GM19463 (cell line): Measurements from ENCODE around the gene LDAF1.
"Not testable (repeated sequence)": the region's sequence is repeated elsewhere in the genome, so short reads cannot be mapped to it uniquely, and the experiment has no call there.

Experiments
- ATAC-seq: cut with Tn5 transposase; IDR thresholded peaks from one replicate; pipeline ENCODE4 v1.9.1; 2021; ENCODE audit warnings: mild to moderate bottlenecking, moderate library complexity; ENCODE audit not compliant: unreplicated experiment

The LDAF1 gene

DNA sequence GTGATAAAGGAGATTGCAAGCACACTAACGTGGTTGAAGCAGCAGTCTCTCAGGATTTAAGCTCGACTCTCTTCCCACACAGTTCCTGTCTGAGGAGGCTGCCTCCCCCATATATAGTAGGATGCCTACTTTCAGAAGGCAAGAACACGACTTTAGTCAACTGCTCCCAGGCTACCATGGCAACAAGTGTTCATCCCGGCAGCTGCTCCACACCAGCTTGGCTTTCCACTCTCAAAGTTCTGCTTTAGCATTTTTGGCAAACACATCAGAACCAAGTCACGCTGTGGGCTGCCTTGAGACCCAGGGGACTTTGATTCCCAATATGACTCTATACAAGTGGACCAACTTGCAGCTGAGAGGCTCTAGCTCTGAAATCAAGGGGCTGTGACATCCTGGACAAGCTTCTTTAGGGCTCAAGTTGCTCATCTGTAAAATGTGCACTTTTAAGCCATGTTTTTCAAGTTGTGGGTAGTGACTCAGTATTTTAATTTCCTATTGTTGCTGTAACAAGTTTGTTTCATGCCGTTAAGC, 36.4 kb downstream of the LDAF1 start:
- ATAC-seq, result no peak

- not testable (repeated sequence) for ATAC-seq
Observed at GRCh38 chr16:21195330-21195729, 36.9 kb downstream of the LDAF1 start.

- ATAC-seq, result no peak
Observed at GRCh38 chr16:21197112-21197511, 38.6 kb downstream of the LDAF1 start.

GRCh38 chr16:21197621-21198020, 39.1 kb downstream of the LDAF1 start:
- ATAC-seq, result no peak

- no peak for ATAC-seq
Observed at GRCh38 chr16:21199607-21200218, 41.2 kb downstream of the LDAF1 start.

- no peak for ATAC-seq
Observed at GRCh38 chr16:21203155-21203797, 44.8 kb downstream of the LDAF1 start.

DNA sequence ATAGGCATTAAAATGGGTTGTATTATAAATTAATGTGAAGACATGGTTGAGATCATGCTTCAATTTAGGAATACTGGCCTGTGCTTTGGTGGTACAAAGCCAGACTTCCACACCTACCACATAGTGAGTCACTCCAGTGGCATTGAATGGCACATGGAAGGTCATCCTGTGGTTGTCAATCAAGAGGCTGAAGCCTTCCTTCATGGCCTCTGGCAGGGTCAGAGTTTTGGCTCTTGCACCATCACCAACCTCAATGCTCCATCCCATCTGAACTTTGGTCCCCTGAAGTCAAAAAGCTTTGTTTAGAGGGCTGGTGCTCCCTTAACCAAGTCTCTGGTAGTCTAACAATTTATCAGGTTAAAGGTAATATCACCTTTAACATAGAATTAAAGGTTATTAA, 46.8 kb downstream of the LDAF1 start:
- ATAC-seq, result no peak

DNA sequence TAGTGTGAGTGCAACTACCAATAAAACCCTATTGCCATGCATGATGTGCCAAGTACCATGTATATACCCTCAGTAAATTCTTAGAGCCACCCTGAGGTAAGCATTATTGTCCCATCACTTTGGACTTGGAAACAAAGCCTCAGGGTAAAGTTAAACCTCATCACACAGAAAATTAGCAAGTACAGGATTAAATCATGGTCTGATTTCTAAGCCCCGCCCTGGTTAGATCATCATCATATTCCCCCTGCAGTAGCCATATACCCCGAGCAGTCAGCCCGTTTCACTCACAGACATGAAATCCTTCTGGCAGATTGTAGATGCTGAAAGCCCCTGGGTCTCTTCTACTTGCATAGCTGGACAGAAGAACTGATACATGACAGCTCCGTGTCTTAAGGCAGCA, 48.1 kb downstream of the LDAF1 start:
- no peak for ATAC-seq

GRCh38 chr16:21208446-21209230, 50.2 kb downstream of the LDAF1 start:
- ATAC-seq, result no peak

DNA sequence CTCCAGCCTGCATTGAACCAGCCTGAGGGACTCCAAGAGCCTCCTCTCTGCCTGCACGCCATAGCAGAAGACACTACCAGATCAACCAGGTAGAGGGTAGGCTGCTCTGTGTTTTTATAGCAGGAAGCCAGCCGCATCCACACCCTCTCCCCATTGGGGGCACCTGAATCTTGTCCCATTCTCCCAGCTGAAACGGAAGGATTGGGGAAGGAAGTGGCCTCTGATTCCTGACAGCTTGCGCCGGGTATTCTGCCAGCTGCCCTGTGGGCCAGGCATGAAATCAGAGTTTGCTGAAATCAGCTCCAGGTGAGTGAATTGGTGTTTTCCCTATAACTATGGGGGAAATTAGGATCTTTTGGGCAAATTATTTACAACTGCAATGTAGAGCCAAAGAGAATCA, 53.0 kb downstream of the LDAF1 start, which contains the start of gene ZP2:
Gene ZP2, minus strand, starts transcription at position 89 of the 400 bp plus-strand sequence. Its CDS starts 27 bp downstream, at position 62.
- no peak for ATAC-seq

- no peak for ATAC-seq
Observed at GRCh38 chr16:21214086-21214485, 55.6 kb downstream of the LDAF1 start.

DNA sequence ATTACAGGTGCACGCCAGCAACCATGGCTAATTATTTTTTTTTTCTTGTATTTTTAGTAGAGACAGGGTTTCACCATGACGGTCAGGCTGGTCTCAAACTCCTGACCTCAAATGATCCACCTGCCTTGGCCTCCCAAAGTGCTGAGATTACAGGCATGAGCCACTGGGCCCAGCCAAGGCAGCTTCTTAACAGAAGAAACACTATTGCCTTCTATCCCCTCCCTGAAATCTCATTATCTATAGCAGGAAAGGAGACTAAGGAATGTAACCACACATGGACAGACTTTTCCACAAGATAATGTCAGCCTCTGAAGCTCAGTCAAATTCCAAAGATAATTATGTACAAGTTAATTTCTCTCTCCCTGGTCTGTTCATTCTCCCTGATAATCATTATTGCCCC, 58.6 kb downstream of the LDAF1 start:
- ATAC-seq, result no peak

GRCh38 chr16:21218153-21218552, 59.7 kb downstream of the LDAF1 start:
- no peak for ATAC-seq

DNA sequence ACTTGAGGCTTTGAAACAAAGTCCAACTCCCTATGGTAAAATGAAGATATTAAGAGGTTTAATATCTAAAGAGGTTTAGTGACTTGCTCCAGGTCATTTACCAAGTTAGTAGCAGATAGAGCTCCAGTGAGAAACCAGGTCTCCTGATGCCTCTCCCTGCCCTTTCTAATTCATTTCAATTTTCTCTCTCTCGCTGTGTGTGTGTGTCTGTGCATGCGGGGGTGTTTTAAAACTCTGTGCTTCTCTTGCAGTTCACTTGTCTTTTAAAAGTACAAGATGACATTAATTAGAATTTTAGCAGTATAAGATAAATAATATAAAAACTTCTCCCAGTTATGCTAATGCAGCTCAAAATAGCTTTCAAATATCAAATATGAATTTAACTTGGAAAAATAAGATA, 61.1 kb downstream of the LDAF1 start:
- ATAC-seq, result no peak

DNA sequence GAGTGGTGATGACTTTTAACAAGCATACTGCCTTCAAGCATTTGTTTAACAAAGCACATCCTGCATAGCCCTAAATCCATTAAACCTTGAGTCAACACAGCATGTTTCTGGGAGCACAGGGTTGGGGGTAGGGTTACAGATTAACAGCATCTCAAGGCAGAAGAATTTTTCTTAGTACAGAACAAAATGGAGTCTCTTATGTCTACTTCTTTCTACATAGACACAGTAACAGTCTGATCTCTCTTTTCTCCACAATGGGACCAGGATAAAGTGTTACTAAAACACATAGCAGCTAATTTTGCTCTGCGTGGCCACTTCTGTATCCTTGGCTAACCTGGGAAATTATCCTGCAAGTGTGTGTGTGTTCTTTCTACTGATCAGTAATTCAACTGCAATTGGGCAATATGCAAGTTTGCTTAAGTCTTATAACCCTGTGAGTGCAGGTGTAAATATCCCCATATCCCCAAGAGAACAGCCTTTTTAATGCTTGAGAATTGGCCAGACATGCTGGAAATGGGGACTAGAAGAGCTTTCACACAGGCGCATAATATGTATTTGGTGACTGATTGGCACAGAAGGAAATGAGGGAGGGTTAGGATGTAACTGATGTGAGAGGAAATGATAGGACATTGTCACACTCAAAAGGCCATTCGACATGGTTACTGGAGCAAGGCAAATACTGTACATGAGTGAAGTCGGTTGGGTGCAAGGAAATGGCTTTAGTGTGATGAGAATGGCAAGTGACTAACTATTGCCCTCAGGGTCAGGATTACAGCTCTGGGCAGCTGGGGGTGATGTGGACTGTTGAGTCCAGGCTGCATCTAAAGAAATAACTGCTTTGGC, 64.2 kb downstream of the LDAF1 start:
- ATAC-seq, result no peak

DNA sequence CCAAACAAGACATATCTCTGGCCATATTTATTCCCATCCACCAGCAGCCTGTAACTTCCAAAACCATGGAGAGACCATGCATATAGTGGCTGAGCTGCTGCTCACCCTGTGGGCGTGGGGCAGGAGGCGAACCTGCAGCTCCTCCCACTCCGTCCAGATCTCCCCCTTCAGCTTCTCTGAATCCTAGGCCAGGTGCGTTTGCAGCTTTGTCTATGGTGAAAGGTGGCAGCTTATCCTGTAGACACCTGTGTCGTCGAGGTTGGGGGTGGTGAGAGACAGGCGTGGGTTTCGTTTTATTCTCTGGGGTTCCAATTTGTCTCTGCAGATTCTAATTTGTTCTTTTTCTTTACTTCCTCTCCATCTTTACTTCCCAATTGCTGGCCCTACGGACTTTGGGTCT, 65.3 kb downstream of the LDAF1 start:
- no peak for ATAC-seq

DNA sequence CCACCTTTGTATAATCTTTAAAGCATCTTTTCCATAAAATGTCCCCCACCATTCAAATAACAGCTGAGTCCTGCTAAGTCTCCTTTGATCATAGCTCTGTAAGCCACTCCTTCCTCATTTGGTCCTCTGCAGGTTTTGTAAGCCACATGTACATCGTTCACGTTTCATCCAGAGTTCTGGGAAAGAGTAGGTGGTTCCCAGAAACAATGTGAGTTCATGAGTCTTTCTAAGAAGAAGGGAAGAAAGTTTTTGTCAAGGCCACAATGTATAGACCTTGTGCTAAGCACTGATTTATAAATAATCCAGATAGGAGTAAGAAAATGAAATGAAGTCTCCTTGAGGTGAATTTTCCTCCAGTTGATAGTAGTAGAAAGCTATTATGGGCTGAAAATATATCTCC, 66.3 kb downstream of the LDAF1 start:
- no peak for ATAC-seq

DNA sequence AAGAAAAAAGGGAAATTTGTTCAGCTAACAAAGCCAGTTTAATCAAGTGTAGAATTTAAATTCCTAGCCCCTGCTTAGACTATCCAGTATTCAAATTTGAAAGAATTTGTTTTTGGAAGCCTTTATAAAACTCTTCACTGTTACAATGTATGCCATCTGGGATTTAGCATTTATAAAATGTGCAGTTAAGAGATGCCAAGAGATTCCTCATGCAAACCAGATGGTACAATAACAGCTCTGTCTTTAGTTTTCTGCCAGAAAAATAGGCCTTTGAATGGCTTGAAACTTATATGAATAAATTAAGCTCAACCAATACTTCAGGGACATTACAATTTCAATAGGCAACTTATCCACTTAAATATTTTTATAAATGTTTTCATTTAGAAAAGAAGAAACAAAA, 68.3 kb downstream of the LDAF1 start:
- no peak for ATAC-seq

DNA sequence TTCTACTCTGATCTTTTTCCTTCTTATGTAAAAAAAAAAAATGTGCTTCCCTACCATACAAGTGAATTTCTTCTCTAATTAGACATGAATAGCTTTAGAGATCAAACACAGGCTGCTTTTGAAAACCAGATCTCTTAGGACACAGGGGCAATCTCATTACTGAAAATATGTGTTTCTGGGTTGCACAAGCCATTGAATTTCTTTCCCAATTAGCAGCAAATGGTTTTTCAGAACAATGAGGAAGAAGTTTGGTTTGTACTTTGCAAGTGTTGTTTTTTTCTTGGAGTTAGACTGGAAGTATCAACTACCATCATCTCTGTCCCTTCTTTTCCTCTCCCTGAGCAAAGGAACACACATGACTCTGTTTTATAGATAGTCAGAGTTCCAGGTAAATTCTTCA, 69.4 kb downstream of the LDAF1 start:
- no peak for ATAC-seq

DNA sequence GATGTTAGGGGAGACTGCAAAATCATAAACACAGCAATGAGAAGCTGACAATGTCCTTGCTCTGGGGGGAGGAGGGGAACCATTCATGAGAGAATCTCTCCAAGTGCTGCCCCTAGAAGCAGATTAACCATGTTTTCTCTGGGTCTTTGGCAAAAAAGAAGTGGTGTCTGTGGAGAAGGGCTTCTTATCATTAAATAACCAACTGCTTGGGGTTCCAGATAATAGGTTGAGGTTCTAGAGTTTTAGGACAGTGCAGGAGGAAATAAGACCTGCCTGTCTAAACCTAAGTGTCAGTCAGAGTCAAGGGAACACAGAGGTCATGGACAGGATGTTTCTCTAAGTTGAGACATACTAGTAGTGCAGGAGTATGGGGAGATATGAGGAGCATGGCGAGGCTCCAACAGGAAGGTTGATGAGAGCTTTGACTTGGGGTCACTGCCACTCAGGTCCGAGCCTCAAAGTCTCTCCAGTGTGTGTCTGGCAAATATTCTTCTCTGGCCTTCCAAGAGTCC, 69.9 kb downstream of the LDAF1 start:
- ATAC-seq, result no peak
